ENCODE data around the gene LRP5. TPM values are rescaled to one million over a fixed set of nuclear protein-coding genes. Genes with fewer than 3 reads are reported as not detected.
A peak's percentile ranks its signal among the peaks of the same experiment; 100 is the strongest.

Gene LRP5
- total and polyA plus RNA-seq, 9 of the 15 experiments (the other 6 are each of a cell fraction or from before 2014, with no cell fraction given): 0.48 to 44.2 (median 13.5) TPM

- TF ChIP-seq CREM (IDR thresholded peaks at IDR 0.05; ENCODE audit: low read depth) (peak; percentile 40; the same call in 1 of the 2 replicates), MAZ (CRISPR knock-in tag; conservative IDR thresholded peaks at IDR 0.05 in 1 of 2, IDR thresholded peaks at IDR 0.05 in 1 of 2) (no peak; a peak in 2 of 4 replicates), ZKSCAN8 (CRISPR knock-in tag; IDR thresholded peaks at IDR 0.05) (no peak), ATF3 (IDR thresholded peaks at IDR 0.05) (no peak; the same call in 1 of the 2 replicates), ATF3 (CRISPR knock-in tag; conservative IDR thresholded peaks at IDR 0.05) (peak; percentile 59), HBP1 (CRISPR knock-in tag; IDR thresholded peaks at IDR 0.05) (peak; percentile 93), CBX3 (IDR thresholded peaks at IDR 0.05; ENCODE audit: borderline replicate concordance in 1 of 2, low read length in 2 of 2) (no peak), MCM2 (IDR thresholded peaks at IDR 0.05; ENCODE audit: low read depth) (no peak), SMARCE1 (IDR thresholded peaks at IDR 0.05) (peak; percentile 21; the same call in 1 of the 2 replicates), GATAD2A (IDR thresholded peaks at IDR 0.05) (0 out of 2 replicates have a peak, but pooled peaks have one; percentile 43), MCM7 (IDR thresholded peaks at IDR 0.05) (no peak), RBM25 (IDR thresholded peaks at IDR 0.05; ENCODE audit: low read depth, low read length, severe bottlenecking) (no peak), ETS1 (conservative IDR thresholded peaks at IDR 0.05; ENCODE audit: control insufficient read depth, low read depth, low read length) (0 out of 2 replicates have a peak, but pooled peaks have one; percentile 38), ATF1 (CRISPR knock-in tag; IDR thresholded peaks at IDR 0.05) (no peak), ATF1 (tag; IDR thresholded peaks at IDR 0.05) (no peak), HMBOX1 (IDR thresholded peaks at IDR 0.05) (peak; percentile 84), ZNF124 (CRISPR knock-in tag; IDR thresholded peaks at IDR 0.05) (no peak), CREB5 (CRISPR knock-in tag; IDR thresholded peaks at IDR 0.05) (peak; percentile 53; the same call in 1 of the 2 replicates), MAX (CRISPR knock-in tag; IDR thresholded peaks at IDR 0.05) (peak; percentile 46; the same call in 1 of the 2 replicates), THRB (CRISPR knock-in tag; conservative IDR thresholded peaks at IDR 0.05) (peak; percentile 96)
Observed at GRCh38 chr11:68271023-68271780, 41.2 kb upstream of the LRP5 start (continued).

All from K562 (cell line).